ENCODE data around the gene ARL2BP.

ARL2BP gene

GRCh38 chr16:57239107-57239506, 6.0 kb upstream of the ARL2BP start:
- TF ChIP-seq CSDC2 (CRISPR knock-in tag; IDR thresholded peaks at IDR 0.05) (no peak), ARNTL (CRISPR knock-in tag; IDR thresholded peaks at IDR 0.05; ENCODE audit: borderline replicate concordance, low read depth) (no peak), ZFP30 (CRISPR knock-in tag; IDR thresholded peaks at IDR 0.05) (no peak), TCF4 (CRISPR knock-in tag; IDR thresholded peaks at IDR 0.05; ENCODE audit: borderline replicate concordance) (no peak), SNAI2 (CRISPR knock-in tag; IDR thresholded peaks at IDR 0.05) (no peak), PATZ1 (CRISPR knock-in tag; IDR thresholded peaks at IDR 0.05; ENCODE audit: borderline replicate concordance) (no peak), ZNF8 (CRISPR knock-in tag; IDR thresholded peaks at IDR 0.05) (no peak), OSR1 (CRISPR knock-in tag; IDR thresholded peaks at IDR 0.05) (no peak), TOX (CRISPR knock-in tag; IDR thresholded peaks at IDR 0.05; ENCODE audit: borderline replicate concordance) (no peak), ISL1 (CRISPR knock-in tag; IDR thresholded peaks at IDR 0.05) (no peak), GLIS3 (CRISPR knock-in tag; IDR thresholded peaks at IDR 0.05) (no peak), RARB (CRISPR knock-in tag; IDR thresholded peaks at IDR 0.05) (no peak)
- ATAC-seq = no peak

- no peak for ATAC-seq
- TF ChIP-seq ZFP3 (CRISPR knock-in tag; IDR thresholded peaks at IDR 0.05) = no peak
- no peak for TF ChIP-seq TOX (CRISPR knock-in tag; IDR thresholded peaks at IDR 0.05; ENCODE audit: borderline replicate concordance)
- no peak for TF ChIP-seq PPARA (CRISPR knock-in tag; IDR thresholded peaks at IDR 0.05; ENCODE audit: borderline replicate concordance)
- TF ChIP-seq ZNF565 (CRISPR knock-in tag; conservative IDR thresholded peaks at IDR 0.05; ENCODE audit: low read depth) = no peak
- TF ChIP-seq ZFP30 (CRISPR knock-in tag; IDR thresholded peaks at IDR 0.05) = no peak
- TF ChIP-seq, protein P1, sequence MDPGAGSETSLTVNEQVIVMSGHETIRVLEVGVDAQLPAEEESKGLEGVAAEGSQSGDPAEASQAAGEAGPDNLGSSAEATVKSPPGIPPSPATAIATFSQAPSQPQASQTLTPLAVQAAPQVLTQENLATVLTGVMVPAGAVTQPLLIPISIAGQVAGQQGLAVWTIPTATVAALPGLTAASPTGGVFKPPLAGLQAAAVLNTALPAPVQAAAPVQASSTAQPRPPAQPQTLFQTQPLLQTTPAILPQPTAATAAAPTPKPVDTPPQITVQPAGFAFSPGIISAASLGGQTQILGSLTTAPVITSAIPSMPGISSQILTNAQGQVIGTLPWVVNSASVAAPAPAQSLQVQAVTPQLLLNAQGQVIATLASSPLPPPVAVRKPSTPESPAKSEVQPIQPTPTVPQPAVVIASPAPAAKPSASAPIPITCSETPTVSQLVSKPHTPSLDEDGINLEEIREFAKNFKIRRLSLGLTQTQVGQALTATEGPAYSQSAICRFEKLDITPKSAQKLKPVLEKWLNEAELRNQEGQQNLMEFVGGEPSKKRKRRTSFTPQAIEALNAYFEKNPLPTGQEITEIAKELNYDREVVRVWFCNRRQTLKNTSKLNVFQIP (CRISPR knock-in tag; IDR thresholded peaks at IDR 0.05; ENCODE audit: borderline replicate concordance, low read depth) = no peak
- TF ChIP-seq, protein P2, sequence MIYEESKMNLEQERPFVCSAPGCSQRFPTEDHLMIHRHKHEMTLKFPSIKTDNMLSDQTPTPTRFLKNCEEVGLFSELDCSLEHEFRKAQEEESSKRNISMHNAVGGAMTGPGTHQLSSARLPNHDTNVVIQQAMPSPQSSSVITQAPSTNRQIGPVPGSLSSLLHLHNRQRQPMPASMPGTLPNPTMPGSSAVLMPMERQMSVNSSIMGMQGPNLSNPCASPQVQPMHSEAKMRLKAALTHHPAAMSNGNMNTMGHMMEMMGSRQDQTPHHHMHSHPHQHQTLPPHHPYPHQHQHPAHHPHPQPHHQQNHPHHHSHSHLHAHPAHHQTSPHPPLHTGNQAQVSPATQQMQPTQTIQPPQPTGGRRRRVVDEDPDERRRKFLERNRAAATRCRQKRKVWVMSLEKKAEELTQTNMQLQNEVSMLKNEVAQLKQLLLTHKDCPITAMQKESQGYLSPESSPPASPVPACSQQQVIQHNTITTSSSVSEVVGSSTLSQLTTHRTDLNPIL (CRISPR knock-in tag; IDR thresholded peaks at IDR 0.05; ENCODE audit: low read depth) = no peak
- TF ChIP-seq ZNF8 (CRISPR knock-in tag; IDR thresholded peaks at IDR 0.05) = no peak
- no peak for TF ChIP-seq TCF4 (CRISPR knock-in tag; IDR thresholded peaks at IDR 0.05; ENCODE audit: borderline replicate concordance)
- TF ChIP-seq CSDC2 (CRISPR knock-in tag; IDR thresholded peaks at IDR 0.05) = no peak
- no peak for TF ChIP-seq ISL1 (CRISPR knock-in tag; IDR thresholded peaks at IDR 0.05)
- TF ChIP-seq GLIS3 (CRISPR knock-in tag; IDR thresholded peaks at IDR 0.05) = no peak
- TF ChIP-seq CSRNP3 (CRISPR knock-in tag; IDR thresholded peaks at IDR 0.05) = no peak
- TF ChIP-seq SNAI2 (CRISPR knock-in tag; IDR thresholded peaks at IDR 0.05) = no peak
- TF ChIP-seq TSHZ2 (CRISPR knock-in tag; IDR thresholded peaks at IDR 0.05) = no peak
These were observed 4.2 kb upstream of the ARL2BP start for GRCh38 chr16:57240851-57241250.

DNA sequence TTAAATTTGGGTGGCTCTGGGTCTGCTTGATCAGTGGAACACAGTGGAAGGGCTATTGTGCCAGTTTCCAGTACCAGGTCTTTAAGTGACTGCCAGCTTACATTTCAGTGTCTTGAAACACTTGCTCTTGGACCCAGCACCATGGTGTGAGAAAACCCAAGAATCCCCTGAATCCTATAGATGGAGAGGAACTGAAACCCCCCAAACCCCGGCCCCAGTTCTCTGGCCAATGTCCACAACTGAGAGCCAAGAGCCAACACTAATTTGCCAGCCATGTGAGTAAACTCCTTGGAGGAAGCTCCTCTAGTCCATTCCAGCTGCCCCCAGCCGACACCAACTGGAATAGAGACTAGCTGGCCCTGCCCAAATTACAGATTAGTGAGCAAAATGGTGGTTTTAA, 2.4 kb upstream of the ARL2BP start:
- no peak for ATAC-seq
- TF ChIP-seq PATZ1 (CRISPR knock-in tag; IDR thresholded peaks at IDR 0.05; ENCODE audit: borderline replicate concordance) = no peak
- no peak for TF ChIP-seq TCF4 (CRISPR knock-in tag; IDR thresholded peaks at IDR 0.05; ENCODE audit: borderline replicate concordance)
- TF ChIP-seq ZC3H10 (CRISPR knock-in tag; IDR thresholded peaks at IDR 0.05) = no peak
- no peak for TF ChIP-seq SNAI2 (CRISPR knock-in tag; IDR thresholded peaks at IDR 0.05)
- no peak for TF ChIP-seq CSDC2 (CRISPR knock-in tag; IDR thresholded peaks at IDR 0.05)
- no peak for TF ChIP-seq ISL1 (CRISPR knock-in tag; IDR thresholded peaks at IDR 0.05)
- no peak for TF ChIP-seq GLIS3 (CRISPR knock-in tag; IDR thresholded peaks at IDR 0.05)
- no peak for TF ChIP-seq TSHZ2 (CRISPR knock-in tag; IDR thresholded peaks at IDR 0.05)
- no peak for TF ChIP-seq CSRNP3 (CRISPR knock-in tag; IDR thresholded peaks at IDR 0.05)
- no peak for TF ChIP-seq ZNF8 (CRISPR knock-in tag; IDR thresholded peaks at IDR 0.05)
- no peak for TF ChIP-seq BACH2 (CRISPR knock-in tag; IDR thresholded peaks at IDR 0.05; ENCODE audit: borderline replicate concordance)

Measured in SK-N-SH treated with all-trans-retinoic acid at 6 μM for 48 hours (cell line).